HepG2 (cell line): Measurements from ENCODE around the gene FCGBP. TPM values are rescaled to one million over a fixed set of nuclear protein-coding genes. Genes with fewer than 3 reads are reported as not detected.

Source experiments
- ATF6 ChIP-seq: sonication (generic); formaldehyde crosslinking; conservative IDR thresholded peaks from 2 replicates; pipeline ENCODE4 v1.4.0; 2020; ENCODE audit warnings: missing genetic modification reagents
- BCL6 ChIP-seq: IDR thresholded peaks from 2 replicates; pipeline ENCODE4 v1.6.1; 2016; ENCODE audit warnings: missing genetic modification reagents, missing compliant biosample characterization
- DMTF1 ChIP-seq: sonication (generic); formaldehyde crosslinking; IDR thresholded peaks from 2 replicates; pipeline ENCODE4 v1.4.0; 2020; ENCODE audit warnings: mild to moderate bottlenecking, missing genetic modification reagents
- KDM5B ChIP-seq: sonication (generic); formaldehyde crosslinking; IDR thresholded peaks from 2 replicates; pipeline ENCODE4 v1.4.0; 2020; ENCODE audit warnings: missing genetic modification reagents, mild to moderate bottlenecking, borderline replicate concordance
- NFIC ChIP-seq: IDR thresholded peaks from 2 replicates; pipeline ENCODE4 v1.6.1; 2012; ENCODE audit warnings: mild to moderate bottlenecking, low read length, inconsistent platforms
- NPAS2 ChIP-seq: sonication (generic); formaldehyde crosslinking; IDR thresholded peaks from 2 replicates; pipeline ENCODE4 v1.8.0; 2022; ENCODE audit warnings: mild to moderate bottlenecking, missing genetic modification reagents, borderline replicate concordance
- RBM22 ChIP-seq: fragments of 200-400 bp; formaldehyde crosslinking; optimal IDR thresholded peaks from 2 replicates; pipeline ENCODE3; 2017; ENCODE audit warnings: mild to moderate bottlenecking, low read length, moderate library complexity
- SIX1 ChIP-seq: sonication (generic); formaldehyde crosslinking; IDR thresholded peaks from 2 replicates; pipeline ENCODE4 v1.4.0; 2020; ENCODE audit warnings: missing genetic modification reagents, borderline replicate concordance
- ZC3H4 ChIP-seq: sonication (generic); formaldehyde crosslinking; IDR thresholded peaks from 2 replicates; pipeline ENCODE4 v1.4.0; 2020; ENCODE audit warnings: missing genetic modification reagents, borderline replicate concordance
- ZFP36L2 ChIP-seq: sonication (generic); formaldehyde crosslinking; IDR thresholded peaks from 2 replicates; pipeline ENCODE4 v1.4.0; 2020; ENCODE audit warnings: missing genetic modification reagents
- ZFP90 ChIP-seq: sonication (generic); formaldehyde crosslinking; IDR thresholded peaks from 2 replicates; pipeline ENCODE4 v1.8.0; 2022; ENCODE audit warnings: missing genetic modification reagents, mild to moderate bottlenecking, inconsistent platforms, borderline replicate concordance
- ZUFSP ChIP-seq: sonication (generic); formaldehyde crosslinking; IDR thresholded peaks from 2 replicates; pipeline ENCODE4 v1.9.0; 2021; ENCODE audit warnings: missing genetic modification reagents, mild to moderate bottlenecking, borderline replicate concordance
- polyA plus RNA-seq, 8 experiments: library from polyadenylated mRNA; depleted of rRNA in 3 of 8; stranded (reverse) in 7 of 8; unstranded in 1 of 8; fragments of >200 nt; fragmentation: Illumina TruSeq in 4 of 8; extraction: Trizol in 4 of 8; gene quantifications; 2 replicates each; pipeline versions ENCODE4 v1.2.1 to v1.2.3, GENCODE V29; 2011 to 2016; ENCODE audit warnings: low read depth in 4 of 8, missing spikeins in 1 of 8, mixed read lengths in 1 of 8; ENCODE audit not compliant: insufficient read depth in 1 of 8
- total RNA-seq, 5 experiments: library from RNA; depleted of rRNA; stranded (reverse); fragments of >200 nt; fragmentation: Illumina TruSeq; extraction: Trizol; gene quantifications; 2 replicates each; pipeline ENCODE4 v1.2.3, GENCODE V29; 2016; ENCODE audit warnings: low read depth in 1 of 5
- TF ChIP-seq, protein P1 (sequence below), 2 experiments: fragments of 450-650 bp in 1 of 2; sonication (generic) in 1 of 2; formaldehyde crosslinking; IDR thresholded peaks; 2 replicates each; pipeline versions ENCODE4 v1.5.0 to v1.8.0; 2020 to 2022; ENCODE audit warnings: mild to moderate bottlenecking in 1 of 2, missing genetic modification reagents in 1 of 2

Gene FCGBP
- total and polyA plus RNA-seq, 2 of the 13 experiments (the other 11 are each of a cell fraction or from before 2014, with no cell fraction given) = 1.3 to 7.0 TPM

- TF ChIP-seq, protein P1, sequence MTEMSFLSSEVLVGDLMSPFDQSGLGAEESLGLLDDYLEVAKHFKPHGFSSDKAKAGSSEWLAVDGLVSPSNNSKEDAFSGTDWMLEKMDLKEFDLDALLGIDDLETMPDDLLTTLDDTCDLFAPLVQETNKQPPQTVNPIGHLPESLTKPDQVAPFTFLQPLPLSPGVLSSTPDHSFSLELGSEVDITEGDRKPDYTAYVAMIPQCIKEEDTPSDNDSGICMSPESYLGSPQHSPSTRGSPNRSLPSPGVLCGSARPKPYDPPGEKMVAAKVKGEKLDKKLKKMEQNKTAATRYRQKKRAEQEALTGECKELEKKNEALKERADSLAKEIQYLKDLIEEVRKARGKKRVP (CRISPR knock-in tag; IDR thresholded peaks at IDR 0.05) = no peak
- TF ChIP-seq DMTF1 (CRISPR knock-in tag) (no peak), KDM5B (CRISPR knock-in tag) (no peak), ZFP36L2 (no peak), BCL6 (CRISPR knock-in tag) (no peak), NPAS2 (no peak), ZC3H4 (CRISPR knock-in tag) (no peak), ZUFSP (CRISPR knock-in tag) (no peak), ZFP90 (CRISPR knock-in tag) (no peak), RBM22 (no peak), SIX1 (CRISPR knock-in tag) (no peak), NFIC (no peak), ATF6 (CRISPR knock-in tag) (no peak)
Measured at GRCh38 chr19:39937787-39938186, 3.4 kb upstream of the FCGBP start (continued).
